Measurements from ENCODE around the gene ACER3. TPM values are rescaled to one million over a fixed set of nuclear protein-coding genes. Genes with fewer than 3 reads are reported as not detected.

Gene ACER3
- total RNA-seq, 1 experiment from 2014 or later, result 31.0 TPM

DNA sequence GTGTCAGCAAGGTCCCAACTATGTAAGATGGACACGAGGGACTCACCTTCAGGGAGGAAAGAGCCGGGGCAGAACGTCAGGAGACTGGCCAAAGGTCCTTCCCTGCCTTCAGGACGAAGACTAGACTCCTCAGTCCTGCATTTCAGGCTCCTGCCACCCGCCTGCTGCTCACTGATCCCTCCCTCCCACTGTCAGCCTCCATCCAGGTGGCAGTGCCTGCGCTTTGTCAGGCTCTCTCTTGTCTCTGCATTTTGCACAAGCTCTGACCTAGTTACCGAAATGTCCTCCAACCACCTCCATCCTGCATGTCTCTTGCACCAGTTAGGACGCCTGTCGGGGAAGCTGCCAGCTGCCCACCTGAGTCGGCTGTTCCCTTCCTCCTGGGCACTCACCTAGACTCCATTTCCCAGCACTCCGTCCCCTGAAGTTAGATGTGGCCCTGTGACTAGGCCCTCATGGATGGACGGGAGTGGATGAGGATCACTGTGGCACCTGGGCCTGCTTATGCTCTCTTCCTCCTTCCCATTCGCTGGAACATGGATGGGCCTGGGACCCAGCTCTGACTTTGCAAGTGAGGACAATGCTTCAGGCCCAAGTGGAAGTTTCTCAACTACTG, 181.5 kb downstream of the ACER3 start:
- Histone ChIP-seq H3K36me3 (ENCODE audit: insufficient read depth, low read length, poor library complexity, severe bottlenecking) (no peaks in the 10 kb centered on the region), H3K4me3 (ENCODE audit: low read depth, low read length, poor library complexity, severe bottlenecking) (no peak overlapping the region), H3K4me1 (ENCODE audit: insufficient read depth, low read length, poor library complexity, severe bottlenecking) (peaks cover 10% of the 10 kb centered on the region), H3K27ac (ENCODE audit: low read depth, low read length, poor library complexity, severe bottlenecking) (no peak overlapping the region), H3K27me3 (replicated peaks; ENCODE audit: insufficient read depth, low read depth, low read length, poor library complexity) (no peaks in the 10 kb centered on the region), H3K9me3 (ENCODE audit: low read depth, low read length, poor library complexity, severe bottlenecking) (no peaks in the 10 kb centered on the region)
- POLR2A ChIA-PET (ENCODE audit: low non-redundant PET), result no interaction called here
- intact Hi-C loops (cut with micrococcal nuclease; ENCODE audit: unreplicated experiment), result no loop called here
- CTCF ChIA-PET, result no interaction called here
- no TSS peak for BruUV-seq (replicated peaks)
- TF ChIP-seq EZH2 (IDR thresholded peaks at IDR 0.05; ENCODE audit: borderline replicate concordance, low read depth, low read length, poor library complexity, severe bottlenecking), result no peak
- TF ChIP-seq, protein P1, sequence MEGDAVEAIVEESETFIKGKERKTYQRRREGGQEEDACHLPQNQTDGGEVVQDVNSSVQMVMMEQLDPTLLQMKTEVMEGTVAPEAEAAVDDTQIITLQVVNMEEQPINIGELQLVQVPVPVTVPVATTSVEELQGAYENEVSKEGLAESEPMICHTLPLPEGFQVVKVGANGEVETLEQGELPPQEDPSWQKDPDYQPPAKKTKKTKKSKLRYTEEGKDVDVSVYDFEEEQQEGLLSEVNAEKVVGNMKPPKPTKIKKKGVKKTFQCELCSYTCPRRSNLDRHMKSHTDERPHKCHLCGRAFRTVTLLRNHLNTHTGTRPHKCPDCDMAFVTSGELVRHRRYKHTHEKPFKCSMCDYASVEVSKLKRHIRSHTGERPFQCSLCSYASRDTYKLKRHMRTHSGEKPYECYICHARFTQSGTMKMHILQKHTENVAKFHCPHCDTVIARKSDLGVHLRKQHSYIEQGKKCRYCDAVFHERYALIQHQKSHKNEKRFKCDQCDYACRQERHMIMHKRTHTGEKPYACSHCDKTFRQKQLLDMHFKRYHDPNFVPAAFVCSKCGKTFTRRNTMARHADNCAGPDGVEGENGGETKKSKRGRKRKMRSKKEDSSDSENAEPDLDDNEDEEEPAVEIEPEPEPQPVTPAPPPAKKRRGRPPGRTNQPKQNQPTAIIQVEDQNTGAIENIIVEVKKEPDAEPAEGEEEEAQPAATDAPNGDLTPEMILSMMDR (conservative IDR thresholded peaks at IDR 0.05; ENCODE audit: low read depth, low read length), result no peak
- DNase-seq (ENCODE audit: low spot score), result no peak

DNA sequence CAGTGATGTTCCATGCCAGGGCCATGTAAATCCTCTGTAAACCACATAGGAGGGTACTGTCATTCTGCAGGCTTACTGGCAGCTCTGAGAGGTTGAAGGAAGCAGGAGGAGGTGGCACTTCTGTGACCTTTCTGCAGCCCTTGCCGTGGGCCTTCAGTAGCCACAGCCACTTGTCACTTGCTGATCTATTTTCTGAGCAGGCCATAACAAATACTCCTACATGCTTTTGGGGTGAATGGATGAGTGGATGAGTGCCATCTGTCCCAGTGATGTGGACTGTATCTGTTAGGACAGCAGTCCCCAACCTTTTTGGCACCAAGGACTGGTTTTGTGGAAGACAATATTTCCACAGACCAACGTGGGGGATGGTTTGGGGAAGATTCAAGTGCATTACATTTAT, 183.6 kb downstream of the ACER3 start:
- Histone ChIP-seq H3K36me3 (ENCODE audit: insufficient read depth, low read length, poor library complexity, severe bottlenecking) (no peaks in the 10 kb centered on the region), H3K4me3 (ENCODE audit: low read depth, low read length, poor library complexity, severe bottlenecking) (no peak overlapping the region), H3K27me3 (replicated peaks; ENCODE audit: insufficient read depth, low read depth, low read length, poor library complexity) (no peaks in the 10 kb centered on the region), H3K4me1 (ENCODE audit: insufficient read depth, low read length, poor library complexity, severe bottlenecking) (peaks cover 12% of the 10 kb centered on the region), H3K27ac (ENCODE audit: low read depth, low read length, poor library complexity, severe bottlenecking) (no peak overlapping the region), H3K9me3 (ENCODE audit: low read depth, low read length, poor library complexity, severe bottlenecking) (no peaks in the 10 kb centered on the region)
- ChIA-PET CTCF (no interaction called here), POLR2A (ENCODE audit: low non-redundant PET) (no interaction called here)
- DNase-seq (ENCODE audit: low spot score), result no peak
- no TSS peak for BruUV-seq (replicated peaks)
- intact Hi-C loops (cut with micrococcal nuclease; ENCODE audit: unreplicated experiment), result no loop called here
- no peak for TF ChIP-seq EZH2 (IDR thresholded peaks at IDR 0.05; ENCODE audit: borderline replicate concordance, low read depth, low read length, poor library complexity, severe bottlenecking)
- TF ChIP-seq, protein P1 (conservative IDR thresholded peaks at IDR 0.05; ENCODE audit: low read depth, low read length), result no peak

GRCh38 chr11:77044886-77045285, 184.2 kb downstream of the ACER3 start:
- Histone ChIP-seq H3K36me3 (ENCODE audit: insufficient read depth, low read length, poor library complexity, severe bottlenecking) (no peaks in the 10 kb centered on the region), H3K4me3 (ENCODE audit: low read depth, low read length, poor library complexity, severe bottlenecking) (no peak overlapping the region), H3K9me3 (ENCODE audit: low read depth, low read length, poor library complexity, severe bottlenecking) (no peaks in the 10 kb centered on the region), H3K4me1 (ENCODE audit: insufficient read depth, low read length, poor library complexity, severe bottlenecking) (peaks cover 12% of the 10 kb centered on the region), H3K27ac (ENCODE audit: low read depth, low read length, poor library complexity, severe bottlenecking) (no peak overlapping the region), H3K27me3 (replicated peaks; ENCODE audit: insufficient read depth, low read depth, low read length, poor library complexity) (no peaks in the 10 kb centered on the region)
- intact Hi-C loops (cut with micrococcal nuclease; ENCODE audit: unreplicated experiment), result no loop called here
- TF ChIP-seq, protein P1 (conservative IDR thresholded peaks at IDR 0.05; ENCODE audit: low read depth, low read length), result no peak
- TF ChIP-seq EZH2 (IDR thresholded peaks at IDR 0.05; ENCODE audit: borderline replicate concordance, low read depth, low read length, poor library complexity, severe bottlenecking), result no peak
- no TSS peak for BruUV-seq (replicated peaks)
- ChIA-PET CTCF (interaction anchor here (1.3 kb wide), 1 partner anchor 323 kb away, joined by 4 read pairs; no protein-coding TSS in a partner anchor), POLR2A (ENCODE audit: low non-redundant PET) (no interaction called here)
- DNase-seq (ENCODE audit: low spot score), result no peak
